Measurements from ENCODE around the gene LCE3A.
A peak's percentile ranks its signal among the peaks of the same experiment; 100 is the strongest.
"Not testable (repeated sequence)": the region's sequence is repeated elsewhere in the genome, so short reads cannot be mapped to it uniquely, and the experiment has no call there.

LCE3A gene, protein sequence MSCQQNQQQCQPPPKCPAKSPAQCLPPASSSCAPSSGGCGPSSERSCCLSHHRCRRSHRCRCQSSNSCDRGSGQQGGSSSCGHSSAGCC

GRCh38 chr1:152622803-152623202 is at the start of gene LCE3A:
TSS of gene LCE3A (minus strand) at chr1:152623103. CDS start at chr1:152623103, 0 bp downstream.
- DNase-seq, result no peak

DNA sequence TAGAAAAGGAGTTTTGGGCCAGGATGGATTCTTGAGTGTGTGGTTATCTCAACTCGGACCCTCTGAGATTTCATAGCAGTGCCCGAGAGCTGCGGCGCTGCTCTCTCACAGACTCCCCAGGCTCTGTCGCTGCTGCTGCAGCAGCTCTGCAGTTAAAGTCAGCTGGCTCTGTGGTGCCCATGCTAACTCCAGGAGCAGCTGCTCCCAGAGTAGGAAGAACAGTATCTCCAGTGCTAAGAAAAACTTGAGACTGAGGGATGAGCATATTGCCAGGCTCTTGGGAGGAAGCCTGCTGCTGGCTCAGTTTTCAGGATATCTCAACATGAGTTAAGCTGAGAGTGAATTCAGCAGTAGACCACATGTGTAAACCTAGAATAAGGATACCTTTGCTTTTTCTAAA is 44.7 kb upstream of the LCE3A start:
- no peak for DNase-seq

DNA sequence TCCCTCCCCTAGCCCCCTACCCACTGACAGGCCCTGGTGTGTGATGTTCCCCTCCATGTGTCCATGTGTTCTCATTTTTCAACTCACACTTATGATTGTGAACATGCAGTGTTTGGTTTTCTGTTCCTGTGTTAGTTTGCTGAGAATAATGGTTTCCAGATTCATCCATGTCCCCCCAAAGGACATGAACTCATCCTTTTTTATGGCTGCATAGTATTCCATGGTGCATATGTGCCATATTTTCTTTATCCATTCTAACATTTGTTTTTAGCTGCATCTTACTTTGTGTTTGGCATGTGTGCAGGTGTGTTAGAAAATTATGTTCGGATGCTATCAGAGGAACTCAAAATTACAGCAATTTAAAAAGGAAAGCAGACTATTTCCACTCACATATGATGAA is 43.3 kb upstream of the LCE3A start:
- DNase-seq, result not testable (repeated sequence)

DNA sequence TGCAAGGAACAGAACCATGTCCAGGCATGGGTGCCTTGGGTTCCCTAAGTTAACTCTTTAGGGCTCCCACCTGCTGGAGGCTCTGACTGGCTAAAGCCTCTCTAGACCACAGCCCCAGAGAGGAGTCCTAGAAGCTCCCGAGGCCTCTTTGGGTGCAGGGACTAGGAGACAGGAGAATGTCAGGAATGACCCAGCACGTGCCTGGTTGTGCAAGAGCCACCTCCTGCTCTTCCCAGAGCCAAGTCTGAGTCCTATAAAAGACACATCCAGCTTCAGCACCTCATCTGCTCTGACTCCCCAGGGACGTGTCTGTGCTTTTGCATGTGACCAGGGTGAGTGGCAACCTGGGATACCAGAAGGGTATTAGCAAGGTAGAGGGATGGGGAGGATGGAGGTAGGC is 40.2 kb upstream of the LCE3A start, which contains the start of gene LCE2D:
TSS of gene LCE2D (plus strand) at position 283 of the 400 bp plus-strand sequence. CDS start 726 bp downstream, outside the sequence.
- DNase-seq, result no peak

- DNase-seq, result no peak
These were observed 35.7 kb upstream of the LCE3A start for GRCh38 chr1:152658649-152659048.

DNA sequence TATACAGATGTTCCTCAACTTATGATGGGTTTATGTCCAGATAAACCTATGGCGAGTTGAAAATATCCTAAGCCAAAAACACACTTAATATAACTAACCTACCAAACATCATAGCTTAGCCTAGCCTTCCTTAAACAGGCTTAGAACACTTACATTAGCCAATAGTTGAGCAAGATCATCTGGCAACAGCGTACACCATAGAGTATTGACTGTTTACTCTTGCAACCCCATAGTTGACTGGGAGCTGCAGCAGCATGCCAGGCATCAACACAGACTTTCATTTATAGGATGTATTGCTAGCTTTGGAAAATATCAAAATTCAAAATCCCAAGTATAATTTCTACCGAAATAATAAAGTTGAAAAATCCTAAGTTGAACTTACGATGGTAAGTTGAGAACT is 34.8 kb upstream of the LCE3A start:
- DNase-seq, result no peak

GRCh38 chr1:152656459-152656858 is 33.6 kb upstream of the LCE3A start:
- DNase-seq, result no peak

- peak; percentile 52 for DNase-seq
These were observed 31.2 kb upstream of the LCE3A start for GRCh38 chr1:152654110-152654509.

DNA sequence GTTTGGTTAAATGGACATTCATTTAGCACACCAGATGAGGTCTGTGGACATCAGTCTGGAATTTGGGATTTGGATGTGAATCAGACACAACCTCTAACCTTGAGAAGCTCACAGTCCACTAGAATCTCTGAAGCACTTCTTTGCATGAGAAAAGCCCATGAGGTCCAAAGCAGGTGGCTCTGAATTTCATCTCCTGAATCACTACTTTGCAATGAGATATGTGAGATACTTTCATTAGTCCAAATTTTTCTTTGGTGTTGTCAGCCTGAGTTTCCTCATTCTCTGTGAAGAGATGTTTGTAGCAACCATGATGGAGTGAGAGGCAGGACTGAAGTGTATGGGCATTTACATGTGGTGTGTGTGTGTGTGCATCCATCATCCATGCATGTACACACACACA is 23.8 kb upstream of the LCE3A start:
- no peak for DNase-seq

DNA sequence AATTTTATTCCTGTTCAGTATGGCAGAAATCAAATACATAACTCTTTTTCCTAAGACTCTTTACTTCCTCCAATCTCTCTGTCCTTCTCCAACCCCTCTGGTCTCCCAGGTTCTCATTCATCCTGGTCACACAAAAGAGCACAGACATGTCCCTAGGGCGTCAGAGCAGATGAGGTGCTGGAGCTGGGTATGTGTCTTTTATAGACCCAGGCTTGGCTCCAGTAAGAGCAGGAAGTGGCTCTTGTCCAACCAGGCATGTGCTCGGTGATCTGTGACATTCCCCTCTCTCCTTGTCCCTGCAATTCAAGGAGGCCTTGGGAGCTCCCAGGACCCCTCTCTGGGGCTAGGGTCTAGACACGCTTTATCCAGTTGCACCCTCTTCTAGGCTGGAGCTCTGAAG is 22.2 kb upstream of the LCE3A start:
- no peak for DNase-seq

DNA sequence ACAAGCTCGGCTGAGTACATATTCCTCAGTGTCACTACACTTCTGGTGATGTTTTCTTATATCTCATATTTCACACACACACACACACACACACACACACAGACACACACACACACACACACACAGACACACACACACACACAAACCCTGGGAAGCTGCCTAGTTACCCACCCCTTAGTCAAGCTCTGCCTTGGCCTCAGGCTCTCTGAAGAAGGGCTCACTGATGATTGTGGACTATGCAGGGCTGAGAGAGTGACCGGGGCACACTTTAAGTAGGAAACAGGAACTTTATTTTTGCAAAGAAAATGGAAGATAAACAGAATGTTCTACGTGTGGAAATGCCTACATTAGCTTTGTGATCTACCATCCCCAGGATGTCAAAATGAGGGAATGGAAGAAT is 21.0 kb upstream of the LCE3A start:
- DNase-seq, result no peak

GRCh38 chr1:152640351-152640750 is 17.4 kb upstream of the LCE3A start:
- no peak for DNase-seq

DNA sequence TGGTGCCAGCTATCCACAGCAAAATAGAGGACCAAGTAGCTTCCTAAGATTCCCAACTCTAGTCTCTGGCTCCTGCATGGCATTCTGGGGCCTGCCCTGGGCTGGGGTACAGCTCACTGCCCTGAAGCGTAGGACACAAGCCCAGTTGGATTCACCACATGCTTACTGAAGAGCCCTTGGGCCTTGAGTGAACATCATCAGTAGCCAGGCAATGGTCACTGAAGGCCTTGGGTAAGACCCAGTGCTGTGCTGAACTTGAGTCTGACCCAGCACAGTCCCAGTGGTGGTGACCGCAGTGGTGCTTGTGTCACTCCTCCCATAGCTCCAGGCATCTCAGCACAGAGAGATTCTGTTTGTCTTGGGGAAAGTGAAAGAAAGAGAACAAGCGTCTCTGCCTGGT is 7.7 kb upstream of the LCE3A start:
- DNase-seq, result no peak

- DNase-seq, result no peak
These were observed 3.8 kb upstream of the LCE3A start for GRCh38 chr1:152626744-152627143.

- DNase-seq, result no peak
These were observed 421 bp upstream of the LCE3A start for GRCh38 chr1:152623203-152623844.

DNA sequence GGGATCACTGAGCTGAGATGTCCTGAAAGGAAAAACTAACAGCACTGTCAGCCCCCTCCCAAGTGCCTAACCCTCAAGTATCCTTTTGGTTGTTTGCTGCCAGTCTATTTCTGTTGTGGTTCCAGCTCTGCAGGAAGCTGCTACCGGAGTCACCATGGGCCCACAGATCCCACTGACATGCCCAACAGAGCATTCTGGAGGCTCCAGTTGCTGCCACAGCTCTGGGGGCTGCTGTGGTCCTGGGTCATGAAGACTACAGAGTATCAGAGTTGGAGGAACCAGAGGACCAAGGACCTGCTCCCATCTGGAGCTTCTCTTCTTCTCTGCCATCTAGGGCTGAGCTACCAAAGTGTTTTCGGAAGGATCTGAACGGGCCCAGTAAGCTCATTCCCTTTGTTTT is 910 bp downstream of the LCE3A start:
- no peak for DNase-seq

GRCh38 chr1:152613511-152613910 is 9.4 kb downstream of the LCE3A start, which contains the start of gene LCE3B:
TSS of gene LCE3B (plus strand) at chr1:152613811. CDS start at chr1:152613811, 0 bp downstream.
- no peak for DNase-seq

DNA sequence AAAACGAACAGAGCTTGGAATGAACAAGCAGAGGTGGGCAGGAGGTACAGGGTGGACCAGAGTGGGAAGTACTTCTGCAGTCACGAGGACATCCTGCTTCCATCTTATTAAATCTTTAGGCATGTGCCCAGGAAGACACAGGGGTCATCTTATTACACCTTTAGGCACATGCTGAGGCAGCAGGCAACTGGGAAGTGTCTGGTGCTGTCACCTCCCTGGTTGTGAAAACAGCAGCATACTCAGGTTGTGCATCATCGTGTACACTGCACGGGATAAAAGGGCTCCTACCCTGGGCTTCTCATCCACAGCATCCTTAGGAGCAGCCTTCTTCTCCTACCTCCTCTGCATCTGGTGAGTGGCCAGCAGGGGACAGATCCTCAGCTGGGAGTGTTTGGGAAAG is 23.0 kb downstream of the LCE3A start, which contains the start of gene LCE3C:
TSS of gene LCE3C (plus strand) at position 301 of the 400 bp plus-strand sequence. CDS start 498 bp downstream, outside the sequence.
- DNase-seq, result no peak

DNA sequence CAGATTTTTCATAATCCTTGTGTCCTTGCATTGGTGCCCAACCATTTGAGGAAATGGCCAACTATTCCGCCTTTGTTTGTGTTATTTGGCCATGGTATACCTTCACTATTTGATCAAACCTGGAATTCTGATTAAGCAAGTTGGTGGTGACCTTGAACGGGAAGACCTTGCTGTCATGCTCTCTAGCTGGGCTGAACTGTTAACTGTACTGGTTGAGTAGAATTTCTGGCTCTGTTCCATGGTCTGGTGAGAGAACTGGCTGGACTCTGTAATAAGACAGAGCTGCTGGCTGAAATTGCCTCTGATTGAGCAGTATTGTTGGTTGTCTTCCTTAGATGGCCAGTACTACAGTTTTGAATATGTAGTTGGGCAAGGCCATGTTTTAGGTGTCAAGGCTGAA is 25.9 kb downstream of the LCE3A start:
- DNase-seq, result no peak

DNA sequence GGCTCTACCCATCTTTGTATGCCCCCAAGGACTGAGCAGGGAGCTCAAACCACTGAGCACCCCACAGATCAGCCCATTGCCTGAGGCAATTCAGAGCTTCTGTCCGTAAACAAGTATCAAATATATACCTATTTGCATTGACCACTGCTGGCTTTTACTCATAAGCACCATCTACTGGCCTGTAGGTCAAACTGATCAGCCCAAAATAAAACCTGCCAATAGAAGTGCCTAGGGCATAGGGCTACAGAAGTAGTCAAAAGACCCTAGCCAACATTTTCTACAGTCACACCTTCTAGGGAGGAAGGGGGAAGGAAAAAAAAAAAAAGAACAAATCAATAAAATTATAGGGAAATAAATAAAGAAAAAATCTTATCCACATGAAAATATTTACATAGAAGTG is 37.3 kb downstream of the LCE3A start:
- DNase-seq, result no peak

DNA sequence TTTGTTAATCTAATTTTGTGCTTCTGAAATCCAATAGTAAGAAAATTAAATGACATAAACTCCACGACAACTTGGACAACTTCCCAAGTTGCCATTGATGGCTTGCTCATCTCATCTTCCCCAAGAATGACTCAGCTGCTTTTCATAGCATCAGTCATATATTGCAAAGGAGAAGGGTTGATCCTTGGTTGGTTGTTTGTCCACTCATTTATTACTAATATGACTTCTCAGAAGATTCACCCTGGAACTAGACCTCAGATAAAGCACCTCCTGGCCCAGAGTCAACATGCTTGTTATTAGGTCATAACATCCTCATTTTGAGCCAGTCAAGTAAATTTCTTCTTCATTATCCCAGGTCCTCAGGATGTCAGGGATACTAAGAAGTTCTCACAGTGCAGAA is 40.3 kb downstream of the LCE3A start:
- DNase-seq, result no peak

DNA sequence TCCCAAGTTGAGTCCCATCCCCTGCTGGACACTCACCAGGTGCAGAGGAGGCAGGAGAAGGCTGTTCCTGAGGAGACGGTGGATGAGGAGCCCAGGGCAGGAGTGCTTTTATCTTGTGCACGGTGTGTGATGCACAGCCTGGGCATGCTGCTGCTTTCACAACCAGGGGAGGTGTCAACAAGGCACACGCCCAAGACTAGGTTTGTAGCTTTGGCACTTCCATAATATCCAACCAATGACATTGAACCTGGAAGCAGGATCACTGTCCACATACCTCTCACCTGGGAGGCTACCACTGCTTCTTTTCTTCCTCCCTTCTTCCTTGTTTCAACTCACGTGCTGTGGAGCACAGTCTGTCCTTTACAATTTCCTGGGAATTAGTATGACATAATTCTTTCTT is 42.5 kb downstream of the LCE3A start, which contains the start of gene LCE3D:
TSS of gene LCE3D (minus strand) at position 84 of the 400 bp plus-strand sequence. CDS start 580 bp downstream, outside the sequence.
- no peak for DNase-seq

GRCh38 chr1:152579526-152579925 is 43.4 kb downstream of the LCE3A start:
- DNase-seq, result not testable (repeated sequence)

- no peak for DNase-seq
These were observed 45.7 kb downstream of the LCE3A start for GRCh38 chr1:152577168-152577567.

Data from NCI-H2107 (cell line).